PC-3 (cell line): ENCODE results near the gene RBM47.

Experiments
- CTCF ChIP-seq: fragments of 300-600 bp; sonication (generic); conservative IDR thresholded peaks from 2 replicates; pipeline ENCODE4 v1.5.1; 2017; ENCODE audit warnings: antibody characterized with exemption, low read depth, mild to moderate bottlenecking, low read length
- EZH2 ChIP-seq: fragments of 300-600 bp; sonication (generic); IDR thresholded peaks from one replicate; pipeline ENCODE4 v1.6.1; 2017; ENCODE audit warnings: antibody characterized with exemption, mild to moderate bottlenecking, low read length; ENCODE audit not compliant: unreplicated experiment
- EZH2phosphoT487 ChIP-seq: fragments of 300-600 bp; sonication (generic); IDR thresholded peaks from 2 replicates; pipeline ENCODE4 v1.6.1; 2018; ENCODE audit warnings: mild to moderate bottlenecking, antibody characterized with exemption, low read length, borderline replicate concordance

DNA sequence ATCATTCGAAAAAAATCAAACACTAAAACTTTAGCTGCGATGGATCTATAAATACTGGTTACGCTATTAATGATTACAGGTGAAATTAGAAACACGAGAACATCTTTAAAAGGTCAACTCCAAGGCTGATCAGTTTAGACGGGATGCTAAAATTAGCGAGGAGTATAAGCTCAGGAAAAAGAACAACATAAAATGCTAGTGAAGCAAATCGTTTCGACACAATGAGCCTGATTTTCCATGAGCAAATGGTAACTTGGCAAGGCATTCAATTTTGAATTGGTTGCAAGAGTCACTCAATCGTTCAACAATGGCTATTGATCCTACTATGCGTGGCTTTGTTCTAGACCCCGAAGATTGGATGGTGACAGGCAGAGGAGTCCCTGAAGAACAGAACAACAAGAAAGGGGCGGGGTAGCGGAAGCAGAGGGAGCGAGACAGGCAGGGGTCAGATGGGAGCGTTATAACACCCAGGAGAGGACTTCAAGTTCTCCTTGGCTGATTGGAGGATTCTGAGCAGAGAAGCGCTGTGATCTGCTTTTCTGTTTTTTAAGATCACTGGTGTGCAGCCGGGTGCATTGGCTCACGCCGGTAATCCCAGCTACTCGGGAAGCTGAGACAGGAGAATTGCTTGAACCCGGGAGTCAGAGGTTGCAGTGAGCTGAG lies 146.5 kb downstream of the RBM47 start:
- TF ChIP-seq CTCF = no peak
- TF ChIP-seq EZH2 = no peak
- TF ChIP-seq EZH2phosphoT487 = no peak
